PC-9 (cell line): ENCODE measurements around the gene CNFN.

Experiments used
- CTCF ChIP-seq: fragments of 200-600 bp; sonication (generic); conservative IDR thresholded peaks from 2 replicates; pipeline ENCODE4 v1.6.1; 2017; ENCODE audit warnings: mixed run types, antibody characterized with exemption, mild to moderate bottlenecking, moderate library complexity
- EZH2 ChIP-seq: fragments of 200-600 bp; sonication (generic); IDR thresholded peaks from 2 replicates; pipeline ENCODE4 v1.8.0; 2017; ENCODE audit warnings: antibody characterized with exemption, low read depth

GRCh38 chr19:42351079-42351735, 38.9 kb downstream of the CNFN start:
- TF ChIP-seq CTCF: no peak
- no peak for TF ChIP-seq EZH2
